HepG2 (cell line): ENCODE measurements around the gene PXT1.

Source experiments
- BCLAF1 ChIP-seq: fragments of 450-650 bp; IDR thresholded peaks from 2 replicates; pipeline ENCODE4 v1.6.1; 2017; ENCODE audit warnings: mild to moderate bottlenecking
- CCDC6 ChIP-seq: sonication (generic); formaldehyde crosslinking; IDR thresholded peaks from 2 replicates; pipeline ENCODE4 v1.8.1; 2022; ENCODE audit warnings: mild to moderate bottlenecking, missing genetic modification reagents, moderate library complexity
- CTCF ChIP-seq: sonication (generic); formaldehyde crosslinking; IDR thresholded peaks from 2 replicates; pipeline ENCODE4 v1.5.0; 2020; ENCODE audit warnings: mild to moderate bottlenecking, missing genetic modification reagents, moderate library complexity
- EEA1 ChIP-seq: sonication (generic); formaldehyde crosslinking; IDR thresholded peaks from 2 replicates; pipeline ENCODE4 v1.5.1; 2020; ENCODE audit warnings: mild to moderate bottlenecking, missing genetic modification reagents, borderline replicate concordance
- KLF15 ChIP-seq: sonication (generic); formaldehyde crosslinking; IDR thresholded peaks from 2 replicates; pipeline ENCODE4 v1.8.1; 2023; ENCODE audit warnings: borderline replicate concordance, mild to moderate bottlenecking, inconsistent platforms, missing genetic modification reagents, mixed read lengths
- NCOA1 ChIP-seq: sonication (generic); formaldehyde crosslinking; IDR thresholded peaks from 2 replicates; pipeline ENCODE4 v1.9.0; 2021; ENCODE audit warnings: missing genetic modification reagents
- NFKB2 ChIP-seq: sonication (generic); formaldehyde crosslinking; IDR thresholded peaks from 2 replicates; pipeline ENCODE4 v1.4.0; 2020; ENCODE audit warnings: missing genetic modification reagents, borderline replicate concordance
- NR2C2 ChIP-seq: sonication (generic); formaldehyde crosslinking; IDR thresholded peaks from 2 replicates; pipeline ENCODE4 v1.4.0; 2020; ENCODE audit warnings: missing genetic modification reagents, mild to moderate bottlenecking, moderate library complexity, borderline replicate concordance
- PRDM4 ChIP-seq: sonication (generic); formaldehyde crosslinking; IDR thresholded peaks from 2 replicates; pipeline ENCODE4 v1.9.0; 2021; ENCODE audit warnings: missing genetic modification reagents, borderline replicate concordance
- SIN3B ChIP-seq: fragments of 150-350 bp; IDR thresholded peaks from 2 replicates; pipeline ENCODE4 v1.6.1; 2014; ENCODE audit warnings: low read length
- TBX2 ChIP-seq: sonication (generic); formaldehyde crosslinking; IDR thresholded peaks from 2 replicates; pipeline ENCODE4 v1.5.0; 2020; ENCODE audit warnings: missing genetic modification reagents, mild to moderate bottlenecking, borderline replicate concordance
- ZHX1 ChIP-seq: sonication (generic); formaldehyde crosslinking; IDR thresholded peaks from 2 replicates; pipeline ENCODE4 v1.8.1; 2022; ENCODE audit warnings: low read depth, mild to moderate bottlenecking, missing genetic modification reagents
- ZNF317 ChIP-seq: sonication (generic); formaldehyde crosslinking; IDR thresholded peaks from 2 replicates; pipeline ENCODE4 v1.5.0; 2020; ENCODE audit warnings: mild to moderate bottlenecking, missing genetic modification reagents

- no peak for TF ChIP-seq NFKB2
- no peak for TF ChIP-seq TBX2 (CRISPR knock-in tag)
- TF ChIP-seq NR2C2 (CRISPR knock-in tag), result no peak
- TF ChIP-seq CCDC6 (CRISPR knock-in tag), result no peak
- no peak for TF ChIP-seq SIN3B
- TF ChIP-seq EEA1, result no peak
- TF ChIP-seq CTCF (CRISPR knock-in tag), result no peak
- TF ChIP-seq ZHX1 (CRISPR knock-in tag), result no peak
- no peak for TF ChIP-seq NCOA1
- TF ChIP-seq ZNF317 (CRISPR knock-in tag), result no peak
- TF ChIP-seq KLF15 (CRISPR knock-in tag), result no peak
- TF ChIP-seq PRDM4 (CRISPR knock-in tag), result no peak
- no peak for TF ChIP-seq BCLAF1
Observed at GRCh38 chr6:36362551-36363370, 79.9 kb downstream of the PXT1 start.
